ENCODE data around the gene GOLGA5. TPM values are rescaled to one million over a fixed set of nuclear protein-coding genes. Genes with fewer than 3 reads are reported as not detected.

The GOLGA5 gene
- total RNA-seq, 1 experiment from 2014 or later = 22.3 TPM

- H3K4me3 ChIP-seq (ENCODE audit: low read depth in 2 of 2, low read length in 2 of 2) = no peak overlapping the region
- POLR2A ChIA-PET = no interaction called here
- no peaks in the 10 kb centered on the region for H3K36me3 ChIP-seq (ENCODE audit: control insufficient read depth, insufficient read depth, low read length)
- in situ Hi-C loops (cut with HindIII; ENCODE audit: low pct_unique_long_range_greater_than_20kb, low sequenced_read_pairs) = no loop called here
- H3K27ac ChIP-seq (ENCODE audit: low read length) = no peak overlapping the region
- H3K9me3 ChIP-seq (ENCODE audit: control insufficient read depth, insufficient read depth, low read depth, low read length) = no peaks in the 10 kb centered on the region
- BruUV-seq (replicated peaks) = no TSS peak
- no peaks in the 10 kb centered on the region for H3K4me1 ChIP-seq (ENCODE audit: control insufficient read depth, insufficient read depth, low read length)
- H3K27me3 ChIP-seq (ENCODE audit: control insufficient read depth, insufficient read depth, low read length) = no peaks in the 10 kb centered on the region
- no peak for ATAC-seq
- TF ChIP-seq TCF7L2 (IDR thresholded peaks at IDR 0.05; ENCODE audit: low read depth, low read length) (no peak), SIN3A (IDR thresholded peaks at IDR 0.05; ENCODE audit: borderline replicate concordance, insufficient read depth, low read depth, low read length) (no peak), CTCF (IDR thresholded peaks at IDR 0.05) (no peak), REST (IDR thresholded peaks at IDR 0.05; ENCODE audit: insufficient read depth in 1 of 2, low read depth in 2 of 2, low read length in 1 of 2) (no peak), POLR2AphosphoS5 (IDR thresholded peaks at IDR 0.05; ENCODE audit: low read depth, low read length) (no peak)
- no peak for DNase-seq (ENCODE audit: low read depth, low spot score)
- CTCF ChIA-PET = interaction anchor here (0.6 kb wide), 1 partner anchor 106 kb away, joined by 5 read pairs; no protein-coding TSS in a partner anchor
- intact Hi-C loops (cut with micrococcal nuclease; ENCODE audit: unreplicated experiment) = no loop called here
These were observed 12.8 kb upstream of the GOLGA5 start for GRCh38 chr14:92781350-92781749.

GRCh38 chr14:92783813-92784431 lies 10.2 kb upstream of the GOLGA5 start:
- Histone ChIP-seq H3K36me3 (ENCODE audit: control insufficient read depth, insufficient read depth, low read length) (no peaks in the 10 kb centered on the region), H3K27ac (ENCODE audit: low read length) (no peak overlapping the region), H3K27me3 (ENCODE audit: control insufficient read depth, insufficient read depth, low read length) (no peaks in the 10 kb centered on the region), H3K4me3 (ENCODE audit: low read depth in 2 of 2, low read length in 2 of 2) (no peak overlapping the region), H3K4me1 (ENCODE audit: control insufficient read depth, insufficient read depth, low read length) (no peaks in the 10 kb centered on the region), H3K9me3 (ENCODE audit: control insufficient read depth, insufficient read depth, low read depth, low read length) (peaks cover 1% of the 10 kb centered on the region; the same call in 1 of the 2 replicates)
- ChIA-PET POLR2A (no interaction called here), CTCF (interaction anchor here (0.5 to 1.0 kb wide), 2 partner anchors 14 to 70 kb away, joined by 3 to 4 read pairs; no protein-coding TSS in a partner anchor)
- no peak for TF ChIP-seq POLR2AphosphoS5 (IDR thresholded peaks at IDR 0.05; ENCODE audit: low read depth, low read length)
- TF ChIP-seq TCF7L2 (IDR thresholded peaks at IDR 0.05; ENCODE audit: low read depth, low read length) = no peak
- peak; percentile 65 for TF ChIP-seq CTCF (IDR thresholded peaks at IDR 0.05)
- TF ChIP-seq REST (IDR thresholded peaks at IDR 0.05; ENCODE audit: insufficient read depth in 1 of 2, low read depth in 2 of 2, low read length in 1 of 2) = no peak
- no peak for TF ChIP-seq SIN3A (IDR thresholded peaks at IDR 0.05; ENCODE audit: borderline replicate concordance, insufficient read depth, low read depth, low read length)
- intact Hi-C loops (cut with micrococcal nuclease; ENCODE audit: unreplicated experiment) (loop anchor here (2.0 kb wide), 1 partner anchor 69 kb away; no protein-coding TSS in a partner anchor), in situ Hi-C loops (cut with HindIII; ENCODE audit: low pct_unique_long_range_greater_than_20kb, low sequenced_read_pairs) (no loop called here)
- no TSS peak for BruUV-seq (replicated peaks)
- ATAC-seq (peak; percentile 91), DNase-seq (ENCODE audit: low read depth, low spot score) (peak; percentile 60)
